ENCODE results near the gene ZNF791. TPM values are rescaled to one million over a fixed set of nuclear protein-coding genes. Genes with fewer than 3 reads are reported as not detected.
"Not testable (repeated sequence)": the region's sequence is repeated elsewhere in the genome, so short reads cannot be mapped to it uniquely, and the experiment has no call there.

ZNF791 gene
- total RNA-seq = 10 to 100 TPM; 23.2 to 32.1 TPM
- polyA plus RNA-seq (2013, experiment 1 of 2) = 14.2 TPM
- 16.7 TPM for polyA plus RNA-seq (2013, experiment 2 of 2)
- long read RNA-seq, experiment 1, full-length matches to known transcripts = 1 of 5 reads
- long read RNA-seq, experiment 1, partial matches to known transcripts = 0 of 5 reads
- long read RNA-seq, experiment 1, other reads (novel, unspliced or antisense) = 4 of 5 reads
- long read RNA-seq, experiment 2, full-length matches to known transcripts = 18 of 24 reads
- long read RNA-seq, experiment 2, partial matches to known transcripts = 1 of 24 reads
- long read RNA-seq, experiment 2, other reads (novel, unspliced or antisense) = 5 of 24 reads
- long read RNA-seq, experiment 3, full-length matches to known transcripts = 60 of 61 reads
- long read RNA-seq, experiment 3, partial matches to known transcripts = 0 of 61 reads
- long read RNA-seq, experiment 3, other reads (novel, unspliced or antisense) = 1 of 61 reads
- long read RNA-seq, experiment 4, full-length matches to known transcripts = 20 of 32 reads
- long read RNA-seq, experiment 4, partial matches to known transcripts = 1 of 32 reads
- long read RNA-seq, experiment 4, other reads (novel, unspliced or antisense) = 11 of 32 reads

GRCh38 chr19:12610540-12611360 lies at the start of gene ZNF791, which contains the start of gene ZNF490:
TSS of gene ZNF791 (plus strand) at chr19:12610920. CDS start at chr19:12611080, 160 bp downstream.
TSS of gene ZNF490 (minus strand) at chr19:12610813. CDS start at chr19:12610680, 133 bp downstream.
- Mint-ChIP-seq H3K9me3 (peaks cover 2% of the 10 kb centered on the region), H3K4me1 (peaks cover 2% of the 10 kb centered on the region), H3K4me3 (peak within 1 kb of the TSS; percentile 98), H3K36me3 (ENCODE audit: low read depth) (peaks cover 34% of the 10 kb centered on the region), H3K27ac (peak within 1 kb of the TSS; percentile 100), H3K27me3 (ENCODE audit: insufficient read depth) (no peaks in the 10 kb centered on the region)
- Histone ChIP-seq H3K27me3 (ENCODE audit: control insufficient read depth, insufficient read depth, low read length, poor library complexity, severe bottlenecking) (no peaks in the 10 kb centered on the region), H3K27ac (ENCODE audit: low read depth, low read length) (peak within 1 kb of the TSS; percentile 95), H3K9me3 (ENCODE audit: control insufficient read depth, low read length) (no peaks in the 10 kb centered on the region), H3K4me3 (ENCODE audit: low read length) (peak within 1 kb of the TSS; percentile 97), H3K36me3 (ENCODE audit: control insufficient read depth, insufficient read depth, low read length) (peaks cover 43% of the 10 kb centered on the region), H3K4me1 (ENCODE audit: control insufficient read depth, insufficient read depth, low read length) (no peaks in the 10 kb centered on the region), H3K9ac (ENCODE audit: extremely low read depth, low read length, poor library complexity, severe bottlenecking) (peak within 1 kb of the TSS; percentile 98)
- TF ChIP-seq, protein P1, sequence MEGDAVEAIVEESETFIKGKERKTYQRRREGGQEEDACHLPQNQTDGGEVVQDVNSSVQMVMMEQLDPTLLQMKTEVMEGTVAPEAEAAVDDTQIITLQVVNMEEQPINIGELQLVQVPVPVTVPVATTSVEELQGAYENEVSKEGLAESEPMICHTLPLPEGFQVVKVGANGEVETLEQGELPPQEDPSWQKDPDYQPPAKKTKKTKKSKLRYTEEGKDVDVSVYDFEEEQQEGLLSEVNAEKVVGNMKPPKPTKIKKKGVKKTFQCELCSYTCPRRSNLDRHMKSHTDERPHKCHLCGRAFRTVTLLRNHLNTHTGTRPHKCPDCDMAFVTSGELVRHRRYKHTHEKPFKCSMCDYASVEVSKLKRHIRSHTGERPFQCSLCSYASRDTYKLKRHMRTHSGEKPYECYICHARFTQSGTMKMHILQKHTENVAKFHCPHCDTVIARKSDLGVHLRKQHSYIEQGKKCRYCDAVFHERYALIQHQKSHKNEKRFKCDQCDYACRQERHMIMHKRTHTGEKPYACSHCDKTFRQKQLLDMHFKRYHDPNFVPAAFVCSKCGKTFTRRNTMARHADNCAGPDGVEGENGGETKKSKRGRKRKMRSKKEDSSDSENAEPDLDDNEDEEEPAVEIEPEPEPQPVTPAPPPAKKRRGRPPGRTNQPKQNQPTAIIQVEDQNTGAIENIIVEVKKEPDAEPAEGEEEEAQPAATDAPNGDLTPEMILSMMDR (conservative IDR thresholded peaks at IDR 0.05) = peak; percentile 59
- 0 to 1% methylated on average over 44 to 60 of the region's 61 CpGs for WGBS, 2 experiments (ENCODE audit: insufficient coverage in 1 of 2, insufficient read length in 1 of 2)
- peak; percentile 99 for DNase-seq

DNA sequence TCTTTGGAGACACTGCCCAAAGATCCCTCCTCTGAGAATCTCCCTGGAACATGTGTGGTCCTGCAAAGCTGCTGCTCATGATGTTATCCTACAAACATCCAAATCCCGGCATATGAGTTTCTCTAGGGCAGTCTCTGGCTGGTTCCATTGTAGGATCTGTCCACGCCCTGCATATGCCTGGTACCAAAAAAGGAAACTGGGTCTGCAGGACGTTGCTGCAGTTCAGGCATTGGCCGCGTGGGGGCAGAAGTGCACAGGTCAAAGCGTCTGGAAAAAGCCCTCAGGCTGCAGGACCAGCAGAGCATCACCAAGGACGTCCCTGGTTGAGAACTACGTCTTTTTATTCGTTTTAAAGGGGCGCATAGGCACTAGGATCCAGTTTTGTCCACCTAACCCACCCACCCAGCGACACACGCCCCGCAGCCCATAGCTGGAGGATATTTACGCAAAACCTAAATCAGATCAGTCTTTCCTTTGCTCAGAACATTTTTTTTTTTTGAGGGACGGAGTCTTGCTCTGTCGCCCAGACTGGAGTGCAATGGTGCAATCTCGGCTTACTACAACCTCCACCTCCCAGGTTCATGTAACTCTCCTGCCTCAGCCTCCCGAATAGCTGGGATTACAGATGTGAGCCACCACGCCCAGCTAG lies 46.6 kb upstream of the ZNF791 start:
- 31 to 37% methylated on average over 14 to 19 of the region's 19 CpGs for WGBS, 2 experiments (ENCODE audit: insufficient coverage in 1 of 2, insufficient read length in 1 of 2)
- Mint-ChIP-seq H3K27ac (no peak overlapping the region), H3K4me1 (no peaks in the 10 kb centered on the region), H3K4me3 (no peak overlapping the region), H3K9me3 (no peaks in the 10 kb centered on the region), H3K27me3 (ENCODE audit: insufficient read depth) (peaks cover 12% of the 10 kb centered on the region), H3K36me3 (ENCODE audit: low read depth) (no peaks in the 10 kb centered on the region)
- Histone ChIP-seq H3K27ac (ENCODE audit: low read depth, low read length) (no peak overlapping the region), H3K4me3 (ENCODE audit: low read length) (no peak overlapping the region), H3K4me1 (ENCODE audit: control insufficient read depth, insufficient read depth, low read length) (no peaks in the 10 kb centered on the region), H3K9me3 (ENCODE audit: control insufficient read depth, low read length) (no peaks in the 10 kb centered on the region), H3K27me3 (ENCODE audit: control insufficient read depth, insufficient read depth, low read length, poor library complexity, severe bottlenecking) (no peaks in the 10 kb centered on the region), H3K36me3 (ENCODE audit: control insufficient read depth, insufficient read depth, low read length) (no peaks in the 10 kb centered on the region), H3K9ac (ENCODE audit: extremely low read depth, low read length, poor library complexity, severe bottlenecking) (no peak overlapping the region)
- TF ChIP-seq, protein P1 (conservative IDR thresholded peaks at IDR 0.05) = peak; percentile 97
- peak; percentile 97 for DNase-seq

GRCh38 chr19:12566380-12566779 lies 44.3 kb upstream of the ZNF791 start:
- not testable (repeated sequence) for H3K27me3 ChIP-seq (ENCODE audit: control insufficient read depth, insufficient read depth, low read length, poor library complexity, severe bottlenecking); H3K4me1 ChIP-seq (ENCODE audit: control insufficient read depth, insufficient read depth, low read length); H3K4me1 Mint-ChIP-seq; DNase-seq; H3K4me3 Mint-ChIP-seq; H3K36me3 Mint-ChIP-seq (ENCODE audit: low read depth); H3K27ac Mint-ChIP-seq; H3K36me3 ChIP-seq (ENCODE audit: control insufficient read depth, insufficient read depth, low read length); H3K9me3 ChIP-seq (ENCODE audit: control insufficient read depth, low read length); H3K27ac ChIP-seq (ENCODE audit: low read depth, low read length); H3K4me3 ChIP-seq (ENCODE audit: low read length); H3K27me3 Mint-ChIP-seq (ENCODE audit: insufficient read depth); H3K9ac ChIP-seq (ENCODE audit: extremely low read depth, low read length, poor library complexity, severe bottlenecking)
- 100% methylated on average over 1 of the region's 5 CpGs; no CpG with 5 or more reads in 1 of the 2 experiments for WGBS, 2 experiments (ENCODE audit: insufficient coverage in 1 of 2, insufficient read length in 1 of 2)
- H3K9me3 Mint-ChIP-seq = peaks cover 13% of the 10 kb centered on the region
